ENCODE results near the gene IQUB.
"Not testable (repeated sequence)": the region's sequence is repeated elsewhere in the genome, so short reads cannot be mapped to it uniquely, and the experiment has no call there.

Gene IQUB

GRCh38 chr7:123538897-123539296 is 4.5 kb upstream of the IQUB start:
- DNase-seq, result no peak

DNA sequence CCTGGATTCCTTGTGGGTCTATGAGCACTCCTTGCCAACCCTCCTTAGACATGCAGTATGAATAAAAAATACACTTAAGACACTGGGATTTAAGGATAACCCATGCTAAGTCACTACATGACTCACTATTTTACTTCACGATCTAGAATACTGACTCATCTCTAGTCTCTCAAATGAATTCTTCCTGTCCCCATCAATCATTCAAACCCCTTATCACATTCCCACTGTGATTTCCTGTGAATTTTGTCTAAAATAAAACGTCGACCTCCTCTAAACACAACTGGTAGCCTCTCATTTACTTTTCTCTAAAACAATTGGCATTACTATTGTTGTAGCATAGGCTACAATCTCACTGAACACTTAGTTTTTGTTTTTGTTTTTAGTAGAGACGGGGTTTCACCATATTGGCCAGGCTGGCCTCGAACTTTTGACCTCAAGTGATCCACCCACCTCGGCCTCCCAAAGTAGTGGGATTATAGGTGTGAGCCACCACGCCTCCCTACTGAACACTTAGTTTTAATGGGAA is 3.9 kb upstream of the IQUB start:
- no peak for DNase-seq

GRCh38 chr7:123537026-123537642 is 2.7 kb upstream of the IQUB start:
- no peak for DNase-seq

DNA sequence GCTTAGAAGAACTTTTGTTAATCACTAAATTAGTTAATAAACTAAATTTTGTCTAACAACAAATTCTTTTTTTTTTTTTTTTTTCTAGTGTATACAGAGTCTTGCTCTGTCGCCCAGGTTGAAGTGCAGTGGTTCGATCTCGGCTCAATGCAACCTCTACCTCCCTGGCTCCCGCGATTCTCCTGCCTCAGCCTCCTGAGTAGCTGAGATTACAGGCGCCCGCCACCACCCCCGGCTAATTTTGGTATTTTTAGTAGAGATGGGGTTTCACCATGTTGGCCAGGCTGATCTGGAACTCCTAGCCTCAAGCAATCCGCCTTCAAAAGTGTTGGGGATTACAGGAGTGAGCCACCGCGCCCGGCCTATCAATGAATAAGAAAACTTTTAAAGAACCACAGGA is 1.1 kb upstream of the IQUB start:
- DNase-seq, result no peak

- peak; percentile 17 for DNase-seq
Measured at GRCh38 chr7:123533929-123534382, 439 bp downstream of the IQUB start.

GRCh38 chr7:123533553-123533917 is 860 bp downstream of the IQUB start:
- no peak for DNase-seq

DNA sequence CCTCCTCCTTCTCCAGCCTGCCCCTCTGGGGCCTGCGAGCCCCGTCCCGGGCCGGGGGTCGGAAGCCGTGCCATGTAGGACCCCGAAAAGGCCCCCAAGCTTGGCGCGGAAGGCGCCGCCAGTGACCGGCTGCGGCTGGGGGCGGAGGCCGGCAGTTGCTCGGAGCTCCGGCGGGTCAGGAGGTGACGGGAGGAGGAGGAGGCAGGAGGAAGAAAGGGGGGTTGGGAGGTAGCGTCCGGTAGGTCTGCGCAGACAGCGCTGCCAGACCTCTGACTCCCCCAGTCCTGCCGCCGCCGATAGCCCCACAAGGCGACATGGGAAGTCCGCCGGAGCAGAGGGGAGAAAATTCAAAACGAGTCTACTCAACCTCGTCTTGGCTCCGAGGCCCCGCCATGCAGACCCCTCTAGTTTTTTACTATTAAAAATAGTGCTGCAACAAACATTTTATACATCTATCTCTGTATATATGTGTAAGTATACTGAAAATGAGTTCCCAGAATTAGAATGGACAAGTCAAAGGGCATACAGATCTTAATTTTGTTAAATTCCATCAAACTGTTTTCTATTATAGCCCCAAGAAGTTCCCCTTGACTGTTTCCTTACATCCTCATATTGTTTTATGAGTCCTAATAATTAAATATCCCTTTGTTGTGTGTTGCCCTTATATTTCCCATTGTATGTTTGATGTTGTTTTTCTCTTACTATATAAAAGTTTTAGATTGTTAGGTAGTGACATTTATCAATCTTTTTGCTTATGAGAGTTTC is 1.4 kb downstream of the IQUB start:
- DNase-seq, result peak; percentile 37

GRCh38 chr7:123532343-123532742 is 2.1 kb downstream of the IQUB start:
- DNase-seq, result not testable (repeated sequence)

- DNase-seq, result not testable (repeated sequence)
Measured at GRCh38 chr7:123530035-123530591, 4.3 kb downstream of the IQUB start.

DNA sequence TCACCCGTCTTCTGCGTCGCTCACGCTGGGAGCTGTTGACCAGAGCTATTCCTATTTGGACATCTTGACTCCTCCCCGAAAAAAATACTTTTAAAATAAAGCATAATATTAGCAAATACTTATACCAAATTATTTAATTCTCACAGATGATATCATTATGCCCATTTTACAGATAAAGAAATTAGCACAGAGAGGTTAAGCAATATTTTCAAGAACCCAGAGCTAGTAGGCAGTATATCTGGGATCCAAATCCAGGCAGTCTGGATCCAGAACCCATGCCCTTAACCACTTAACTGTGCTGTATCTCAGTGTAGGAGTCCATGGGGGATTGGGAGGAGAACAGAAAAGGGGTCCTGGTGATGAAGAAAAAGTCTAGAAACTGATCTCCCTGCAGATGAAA is 6.1 kb downstream of the IQUB start:
- no peak for DNase-seq

DNA sequence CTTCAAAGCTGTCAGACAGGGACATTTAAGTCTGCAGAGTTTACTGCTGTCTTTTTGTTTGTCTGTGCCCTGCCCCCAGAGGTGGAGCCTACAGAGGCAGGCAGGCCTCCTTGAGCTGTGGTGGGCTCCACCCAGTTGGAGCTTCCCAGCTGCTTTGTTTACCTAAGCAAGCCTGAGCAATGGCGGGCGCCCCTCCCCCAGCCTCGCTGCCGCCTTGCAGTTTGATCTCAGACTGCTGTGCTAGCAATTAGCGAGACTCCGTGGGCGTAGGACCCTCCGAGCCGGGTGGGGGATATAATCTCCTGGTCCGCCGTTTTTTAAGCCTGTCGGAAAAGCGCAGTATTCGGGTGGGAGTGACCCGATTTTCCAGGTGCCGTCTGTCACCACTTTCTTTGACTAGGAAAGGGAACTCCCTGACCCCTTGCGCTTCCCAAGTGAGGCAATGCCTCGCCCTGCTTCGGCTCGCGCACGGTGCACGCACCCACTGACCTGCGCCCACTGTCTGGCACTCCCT is 6.6 kb downstream of the IQUB start:
- not testable (repeated sequence) for DNase-seq

DNA sequence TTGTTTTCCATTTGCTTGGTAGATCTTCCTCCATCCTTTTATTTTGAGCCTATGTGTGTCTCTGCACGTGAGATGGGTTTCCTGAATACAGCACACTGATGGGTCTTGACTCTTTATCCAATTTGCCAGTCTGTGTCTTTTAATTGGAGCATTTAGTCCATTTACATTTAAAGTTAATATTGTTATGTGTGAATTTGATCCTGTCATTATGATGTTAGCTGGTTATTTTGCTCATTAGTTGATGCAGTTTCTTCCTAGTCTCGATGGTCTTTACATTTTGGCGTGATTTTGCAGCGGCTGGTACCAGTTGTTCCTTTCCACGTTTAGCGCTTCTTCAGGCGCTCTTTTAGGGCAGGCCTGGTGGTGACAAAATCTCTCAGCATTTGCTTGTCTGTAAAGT is 7.9 kb downstream of the IQUB start:
- DNase-seq, result not testable (repeated sequence)

- no peak for DNase-seq
Measured at GRCh38 chr7:123522066-123522465, 12.3 kb downstream of the IQUB start.

DNA sequence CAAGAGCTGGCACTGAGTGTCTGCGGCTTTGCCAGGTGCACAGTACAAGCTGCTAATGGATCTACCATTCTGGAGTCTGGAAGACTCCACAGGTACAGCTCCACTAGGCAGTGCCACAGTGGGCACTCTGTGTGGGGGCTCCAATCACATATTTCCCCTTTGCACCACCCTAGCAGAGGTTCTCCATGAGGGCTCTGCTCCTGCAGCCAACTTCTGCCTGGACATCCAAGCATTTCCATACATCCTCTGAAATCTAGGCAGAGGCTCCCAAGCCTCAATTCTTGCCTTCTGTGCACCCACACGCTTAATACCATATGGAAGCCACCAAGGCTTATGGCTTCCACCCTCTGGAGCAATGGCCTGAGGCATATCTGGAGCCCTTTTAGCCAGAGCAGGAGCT is 29.2 kb downstream of the IQUB start:
- no peak for DNase-seq

DNA sequence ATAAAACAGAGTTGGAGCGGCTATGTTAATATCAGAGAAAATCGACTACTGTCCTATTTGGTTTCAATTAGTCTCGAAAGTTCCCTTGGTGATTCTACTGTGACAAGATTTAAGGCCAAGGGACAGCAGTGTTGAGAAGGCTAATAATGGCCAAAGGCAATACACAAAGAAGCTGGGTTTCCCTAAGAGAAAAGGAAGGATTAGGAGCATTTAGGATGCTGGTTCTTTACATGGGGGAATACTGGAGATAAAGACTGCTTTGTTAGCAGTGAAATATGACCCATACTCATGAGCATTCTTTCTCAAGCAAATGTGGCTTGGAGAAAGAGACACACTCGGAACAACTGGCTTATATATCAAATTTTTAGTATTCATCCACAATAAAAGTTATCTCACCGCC is 32.2 kb downstream of the IQUB start:
- no peak for DNase-seq

DNA sequence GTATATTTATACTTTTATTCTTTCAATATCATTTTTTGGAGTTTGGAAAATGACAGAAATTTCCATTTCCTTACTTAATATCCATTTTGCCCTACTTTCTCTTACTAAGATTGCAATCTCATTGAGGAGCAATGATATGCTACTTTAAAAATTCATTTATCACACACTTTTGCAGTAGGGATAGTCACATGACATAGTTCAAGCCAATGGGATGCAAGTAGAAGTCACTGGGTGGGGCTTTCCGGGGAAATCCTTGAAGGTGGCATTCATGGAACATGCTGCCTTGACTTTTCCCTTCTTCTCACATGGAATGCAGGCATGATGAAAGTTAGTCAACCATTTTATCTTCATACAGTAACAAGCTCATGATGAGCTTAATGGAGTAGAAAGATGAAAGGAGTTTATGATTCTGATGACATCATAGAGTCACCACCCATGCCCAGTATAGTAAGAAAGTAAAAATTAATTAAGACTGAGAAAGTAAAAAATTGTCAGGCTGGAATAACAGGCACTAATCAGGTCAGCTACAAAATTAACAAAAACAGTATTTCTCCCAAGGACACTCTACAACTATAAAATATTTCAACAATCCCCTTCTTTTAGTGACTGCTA is 33.4 kb downstream of the IQUB start:
- DNase-seq, result no peak

- DNase-seq, result no peak
Measured at GRCh38 chr7:123499211-123499970, 35.0 kb downstream of the IQUB start.

DNA sequence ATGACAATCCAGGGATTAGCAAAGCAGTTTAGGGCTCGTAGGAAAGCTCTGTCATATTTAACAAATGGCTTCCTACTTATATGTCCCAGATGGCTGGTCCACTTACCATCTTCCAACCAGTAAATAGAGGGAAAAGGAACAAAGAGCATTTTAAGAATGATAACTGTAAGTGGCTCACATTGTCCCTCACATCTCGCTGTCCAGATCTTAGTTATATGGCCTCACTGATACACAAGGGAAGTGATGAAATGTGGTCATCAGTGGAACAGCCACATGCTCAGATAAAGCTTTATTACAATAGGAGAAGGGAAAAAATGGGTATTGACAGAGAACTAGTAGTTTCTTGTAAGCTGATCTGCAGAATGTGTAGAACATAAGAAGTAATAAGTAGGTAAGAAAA is 35.8 kb downstream of the IQUB start:
- DNase-seq, result no peak

DNA sequence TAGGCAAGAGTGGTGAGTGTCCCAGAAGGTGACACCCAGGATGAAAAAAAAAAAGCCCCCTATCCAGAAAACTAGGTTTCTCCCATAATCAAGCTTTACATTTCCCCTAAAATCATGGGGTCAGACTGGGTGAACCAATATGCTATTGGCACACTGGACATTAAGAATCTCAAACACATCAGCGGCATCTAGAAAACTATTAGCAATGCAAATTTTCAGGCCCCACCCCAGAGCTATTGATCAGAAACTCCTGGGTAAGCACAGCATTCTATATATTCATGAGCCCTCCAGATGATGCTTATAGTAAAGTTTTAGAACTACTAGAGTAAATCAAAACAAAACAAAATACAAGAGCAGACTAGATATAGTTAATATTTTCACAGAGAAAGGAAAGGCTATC is 36.4 kb downstream of the IQUB start:
- no peak for DNase-seq

GRCh38 chr7:123494193-123494796 is 40.1 kb downstream of the IQUB start:
- peak; percentile 15 for DNase-seq

GRCh38 chr7:123492485-123492884 is 41.9 kb downstream of the IQUB start:
- no peak for DNase-seq

GRCh38 chr7:123485721-123486120 is 48.7 kb downstream of the IQUB start:
- DNase-seq, result no peak

Data from stimulated activated CD4-positive, alpha-beta T cell treated with anti-CD3 and anti-CD28 coated beads, Interleukin-15, amount 100 ng/mL, for 24 hours (primary cell).